H9 (cell line): Measurements from ENCODE around the gene KSR1. TPM values are rescaled to one million over a fixed set of nuclear protein-coding genes. Genes with fewer than 3 reads are reported as not detected.

Source experiments
- DNase-seq: peaks from one replicate; pipeline ENCODE4 v3.0.0-alpha.2; 2017
- H2AFZ ChIP-seq: one replicate; pipeline ENCODE4 v1.6.1; 2013; ENCODE audit warnings: mild to moderate bottlenecking, low read length, control low read depth, moderate library complexity
- H2AK5ac ChIP-seq: 2 replicates; pipeline ENCODE4 v1.6.1; 2013; ENCODE audit warnings: low read length, control low read depth, mixed read lengths; ENCODE audit not compliant: insufficient read length
- H2BK120ac ChIP-seq: one replicate; pipeline ENCODE4 v1.6.1; 2013; ENCODE audit warnings: low read depth, mild to moderate bottlenecking, low read length, control low read depth, inconsistent platforms; ENCODE audit not compliant: poor library complexity, severe bottlenecking
- H2BK12ac ChIP-seq: 2 replicates; pipeline ENCODE4 v1.6.1; 2013; ENCODE audit warnings: low read length, control low read depth, mixed read lengths, low read depth; ENCODE audit not compliant: insufficient read length
- H2BK15ac ChIP-seq: 2 replicates; pipeline ENCODE4 v1.6.1; 2013; ENCODE audit warnings: low read depth, low read length, control low read depth
- H2BK20ac ChIP-seq: one replicate; pipeline ENCODE4 v1.6.1; 2013; ENCODE audit warnings: low read depth, mild to moderate bottlenecking, low read length, control low read depth, inconsistent platforms; ENCODE audit not compliant: poor library complexity, severe bottlenecking
- H2BK5ac ChIP-seq: 2 replicates; pipeline ENCODE4 v1.6.1; 2013; ENCODE audit warnings: low read length, control low read depth, mixed read lengths; ENCODE audit not compliant: insufficient read length
- H3K14ac ChIP-seq: 2 replicates; pipeline ENCODE4 v1.6.1; 2013; ENCODE audit warnings: low read length, control low read depth; ENCODE audit not compliant: insufficient read depth
- H3K18ac ChIP-seq: 2 replicates; pipeline ENCODE4 v1.6.1; 2013; ENCODE audit warnings: low read depth, mild to moderate bottlenecking, mixed read lengths, low read length, control low read depth; ENCODE audit not compliant: insufficient read length
- H3K23ac ChIP-seq: 2 replicates; pipeline ENCODE4 v1.6.1; 2013; ENCODE audit warnings: low read length, control low read depth, mixed read lengths, low read depth; ENCODE audit not compliant: insufficient read length
- H3K23me2 ChIP-seq: 2 replicates; pipeline ENCODE4 v1.6.1; 2013; ENCODE audit warnings: low read depth, mild to moderate bottlenecking, mixed read lengths, low read length, control low read depth; ENCODE audit not compliant: insufficient read length, poor library complexity, severe bottlenecking
- H3K27ac ChIP-seq: 2 replicates; pipeline ENCODE4 v1.5.1; 2013; ENCODE audit warnings: low read length, control low read depth, mixed read lengths, low read depth; ENCODE audit not compliant: insufficient read length
- H3K27me3 ChIP-seq: 2 replicates; pipeline ENCODE4 v1.6.1; 2013; ENCODE audit warnings: low read length, control low read depth, inconsistent platforms; ENCODE audit not compliant: insufficient read depth
- H3K4ac ChIP-seq: 2 replicates; pipeline ENCODE4 v1.6.1; 2013; ENCODE audit warnings: low read depth, mild to moderate bottlenecking, control low read depth, inconsistent platforms, low read length, moderate library complexity
- H3K4me1 ChIP-seq: 2 replicates; pipeline ENCODE4 v1.6.1; 2013; ENCODE audit warnings: low read length, control low read depth, inconsistent platforms; ENCODE audit not compliant: insufficient read depth
- H3K4me2 ChIP-seq: 2 replicates; pipeline ENCODE4 v1.6.1; 2013; ENCODE audit warnings: low read length, control low read depth, mixed read lengths; ENCODE audit not compliant: insufficient read length, insufficient read depth
- H3K56ac ChIP-seq: 2 replicates; pipeline ENCODE4 v1.6.1; 2013; ENCODE audit warnings: low read depth, mild to moderate bottlenecking, mixed read lengths, low read length, control low read depth; ENCODE audit not compliant: insufficient read length
- H3K79me1 ChIP-seq: 2 replicates; pipeline ENCODE4 v1.6.1; 2013; ENCODE audit warnings: low read depth, mild to moderate bottlenecking, moderate library complexity, low read length, control low read depth, inconsistent platforms; ENCODE audit not compliant: insufficient read depth, poor library complexity, severe bottlenecking
- H3K79me2 ChIP-seq: 2 replicates; pipeline ENCODE4 v1.6.1; 2013; ENCODE audit warnings: low read length, control low read depth, inconsistent platforms; ENCODE audit not compliant: insufficient read depth
- H3K9ac ChIP-seq: 2 replicates; pipeline ENCODE4 v1.6.1; 2013; ENCODE audit warnings: low read length, control low read depth, mixed read lengths; ENCODE audit not compliant: insufficient read length; ENCODE audit errors: extremely low read depth
- H3K9me3 ChIP-seq: one replicate; pipeline ENCODE4 v1.6.1; 2013; ENCODE audit warnings: low read depth, low read length, inconsistent platforms; ENCODE audit not compliant: control insufficient read depth
- H3T11ph ChIP-seq: one replicate; pipeline ENCODE4 v1.6.1; 2013; ENCODE audit warnings: mild to moderate bottlenecking, low read length, control low read depth, inconsistent platforms
- H4K20me1 ChIP-seq: one replicate; pipeline ENCODE4 v1.6.1; 2013; ENCODE audit not compliant: control insufficient read depth, insufficient read length, insufficient read depth
- H4K5ac ChIP-seq: 2 replicates; pipeline ENCODE4 v1.6.1; 2013; ENCODE audit warnings: low read depth, mild to moderate bottlenecking, mixed read lengths, low read length, control low read depth; ENCODE audit not compliant: insufficient read length
- H4K8ac ChIP-seq: replicated peaks from 2 replicates; pipeline ENCODE4 v1.6.1; 2013; ENCODE audit warnings: low read length, control low read depth, mixed read lengths, low read depth; ENCODE audit not compliant: insufficient read length
- H4K91ac ChIP-seq: 2 replicates; pipeline ENCODE4 v1.6.1; 2013; ENCODE audit warnings: low read depth, mild to moderate bottlenecking, moderate library complexity, mixed read lengths, low read length, control low read depth; ENCODE audit not compliant: insufficient read length
- H3K27ac Mint-ChIP-seq, 3 experiments: 2 replicates in 2 of 3; 3 replicates in 1 of 3; pipeline ENCODE4 v1.8.0; 2020 to 2021; ENCODE audit warnings: mixed read lengths in 3 of 3, mild to moderate bottlenecking in 1 of 3, moderate library complexity in 1 of 3
- H3K27me3 Mint-ChIP-seq: 2 replicates; pipeline ENCODE4 v1.8.0; 2021; ENCODE audit warnings: low read depth, mild to moderate bottlenecking, moderate library complexity, mixed read lengths
- H3K36me3 Mint-ChIP-seq, 3 experiments: 2 replicates in 2 of 3; 3 replicates in 1 of 3; pipeline ENCODE4 v1.8.0; 2020 to 2021; ENCODE audit warnings: low read depth in 3 of 3, mixed read lengths in 3 of 3; ENCODE audit not compliant: insufficient read depth in 1 of 3
- H3K4me1 Mint-ChIP-seq, 2 experiments: 2 replicates each; pipeline ENCODE4 v1.8.0; 2020; ENCODE audit warnings: mixed read lengths in 2 of 2
- H3K4me3 Mint-ChIP-seq, 2 experiments: 2 replicates in 1 of 2; 3 replicates in 1 of 2; pipeline ENCODE4 v1.8.0; 2020 to 2021; ENCODE audit warnings: mild to moderate bottlenecking in 2 of 2, mixed read lengths in 2 of 2, moderate library complexity in 1 of 2
- H3K9me3 Mint-ChIP-seq, 2 experiments: 2 replicates in 1 of 2; 3 replicates in 1 of 2; pipeline ENCODE4 v1.8.0; 2020; ENCODE audit warnings: mild to moderate bottlenecking in 2 of 2, mixed read lengths in 2 of 2, moderate library complexity in 1 of 2
- WGBS: extraction: QIAGEN DNeasy Blood & Tissue Kit; methylation state at CpG from one replicate; pipeline ENCODE4 v1.1.7; 2013; ENCODE audit warnings: missing lambda C conversion rate, low lambda C conversion rate, mixed read lengths; ENCODE audit not compliant: insufficient read length; ENCODE audit errors: extremely low coverage; 5-methylcytosine and 5-hydroxymethylcytosine counted together
- total RNA-seq: library from RNA; stranded (reverse); gene quantifications from 2 replicates; pipeline ENCODE4 v1.2.1, GENCODE V29; 2021
- TF ChIP-seq, protein P1 (sequence below): fragments of 200-600 bp; sonication (generic); conservative IDR thresholded peaks from 3 replicates; pipeline ENCODE4 v1.8.0; 2021; ENCODE audit warnings: antibody characterized with exemption, mild to moderate bottlenecking

Gene KSR1
- total RNA-seq, 1 experiment from 2014 or later = 44.9 TPM

DNA sequence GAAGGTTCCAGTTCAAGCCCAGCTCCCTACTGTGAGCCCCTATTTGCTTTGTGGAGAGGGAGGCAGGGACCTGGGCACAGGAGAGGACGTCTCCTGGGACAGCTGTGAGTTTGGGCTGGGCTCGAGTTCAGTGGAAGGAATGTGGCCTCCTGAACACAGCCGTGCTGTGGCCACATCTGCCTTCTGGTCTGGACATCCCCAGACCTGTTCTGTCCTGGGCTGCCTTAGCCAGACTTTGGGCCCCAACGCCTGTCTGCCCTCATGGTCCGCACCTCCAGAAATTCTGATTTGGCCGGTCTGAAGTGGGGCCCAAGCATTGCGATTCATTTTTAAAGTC, 114.3 kb downstream of the KSR1 start:
- WGBS = no CpG with 5 or more reads among the region's 7 CpGs
- no peak overlapping the region for H2AK5ac ChIP-seq
- H2BK12ac ChIP-seq = no peak overlapping the region
- peak overlapping the region; percentile 56; the same call in 1 of the 2 replicates for H3K14ac ChIP-seq
- H2BK15ac ChIP-seq = no peak overlapping the region
- H4K5ac ChIP-seq = no peak overlapping the region
- H3K27ac Mint-ChIP-seq = peak overlapping the region; percentile 65 to 89 (median 67); a peak in 5 of 7 replicates
- DNase-seq = no peak
- no peaks in the 10 kb centered on the region for H3K9me3 ChIP-seq
- H4K20me1 ChIP-seq = no peaks in the 10 kb centered on the region
- H2BK20ac ChIP-seq = no peak overlapping the region
- H2BK120ac ChIP-seq = no peak overlapping the region
- no peaks in the 10 kb centered on the region for H3K23me2 ChIP-seq
- H3K27ac ChIP-seq = no peak overlapping the region
- no peaks in the 10 kb centered on the region; a peak in 2 of 7 replicates for H3K36me3 Mint-ChIP-seq
- H3K79me1 ChIP-seq = no peaks in the 10 kb centered on the region
- H3K4me1 ChIP-seq = peaks cover 15% of the 10 kb centered on the region
- no peak overlapping the region for H2BK5ac ChIP-seq
- H3K4me1 Mint-ChIP-seq = peaks cover 53 to 60% of the 10 kb centered on the region in 2 experiments
- H4K91ac ChIP-seq = no peak overlapping the region
- no peaks in the 10 kb centered on the region for H3K9me3 Mint-ChIP-seq
- no peak overlapping the region for H3K56ac ChIP-seq
- no peak overlapping the region for H3K9ac ChIP-seq
- H3K18ac ChIP-seq = no peak overlapping the region
- no peak overlapping the region for H3K4me2 ChIP-seq
- no peak overlapping the region for H3T11ph ChIP-seq
- H3K27me3 ChIP-seq = no peaks in the 10 kb centered on the region
- H3K23ac ChIP-seq = no peak overlapping the region
- no peaks in the 10 kb centered on the region for H3K27me3 Mint-ChIP-seq
- H3K4me3 Mint-ChIP-seq = no peak overlapping the region
- TF ChIP-seq, protein P1, sequence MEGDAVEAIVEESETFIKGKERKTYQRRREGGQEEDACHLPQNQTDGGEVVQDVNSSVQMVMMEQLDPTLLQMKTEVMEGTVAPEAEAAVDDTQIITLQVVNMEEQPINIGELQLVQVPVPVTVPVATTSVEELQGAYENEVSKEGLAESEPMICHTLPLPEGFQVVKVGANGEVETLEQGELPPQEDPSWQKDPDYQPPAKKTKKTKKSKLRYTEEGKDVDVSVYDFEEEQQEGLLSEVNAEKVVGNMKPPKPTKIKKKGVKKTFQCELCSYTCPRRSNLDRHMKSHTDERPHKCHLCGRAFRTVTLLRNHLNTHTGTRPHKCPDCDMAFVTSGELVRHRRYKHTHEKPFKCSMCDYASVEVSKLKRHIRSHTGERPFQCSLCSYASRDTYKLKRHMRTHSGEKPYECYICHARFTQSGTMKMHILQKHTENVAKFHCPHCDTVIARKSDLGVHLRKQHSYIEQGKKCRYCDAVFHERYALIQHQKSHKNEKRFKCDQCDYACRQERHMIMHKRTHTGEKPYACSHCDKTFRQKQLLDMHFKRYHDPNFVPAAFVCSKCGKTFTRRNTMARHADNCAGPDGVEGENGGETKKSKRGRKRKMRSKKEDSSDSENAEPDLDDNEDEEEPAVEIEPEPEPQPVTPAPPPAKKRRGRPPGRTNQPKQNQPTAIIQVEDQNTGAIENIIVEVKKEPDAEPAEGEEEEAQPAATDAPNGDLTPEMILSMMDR = no peak
- H2AFZ ChIP-seq = no peak overlapping the region
- H3K4ac ChIP-seq = no peak overlapping the region
- no peak overlapping the region for H4K8ac ChIP-seq
- H3K79me2 ChIP-seq = peaks cover 1% of the 10 kb centered on the region; the same call in 1 of the 2 replicates
